Neural progenitor cell (in vitro differentiated cells): ENCODE measurements around the gene HHATL. TPM values are rescaled to one million over a fixed set of nuclear protein-coding genes. Genes with fewer than 3 reads are reported as not detected.

Experiments
- DNase-seq: peaks from one replicate; pipeline ENCODE4 v3.0.0-alpha.2; 2016; ENCODE audit warnings: low spot score
- H2AFZ ChIP-seq: fragments of 200-600 bp; sonication (generic); replicated peaks from 2 replicates; pipeline ENCODE4 v1.6.1; 2016; ENCODE audit warnings: antibody characterized with exemption
- H3F3A ChIP-seq: fragments of 200-600 bp; sonication (generic); 2 replicates; pipeline ENCODE4 v1.6.1; 2016; ENCODE audit warnings: antibody characterized with exemption, low read depth
- H3K27ac ChIP-seq: fragments of 200-600 bp; sonication (generic); 2 replicates; pipeline ENCODE4 v1.5.1; 2016; ENCODE audit warnings: mild to moderate bottlenecking
- H3K27me3 ChIP-seq: fragments of 200-600 bp; sonication (generic); 2 replicates; pipeline ENCODE4 v1.6.1; 2016; ENCODE audit warnings: mild to moderate bottlenecking, moderate library complexity
- H3K36me3 ChIP-seq: fragments of 200-600 bp; sonication (generic); 2 replicates; pipeline ENCODE4 v1.5.1; 2016
- H3K4me1 ChIP-seq: fragments of 200-600 bp; sonication (generic); 2 replicates; pipeline ENCODE4 v1.6.1; 2016; ENCODE audit warnings: mixed run types
- H3K4me2 ChIP-seq: fragments of 200-600 bp; sonication (generic); 2 replicates; pipeline ENCODE4 v1.6.1; 2016
- H3K4me3 ChIP-seq: fragments of 200-600 bp; sonication (generic); 2 replicates; pipeline ENCODE4 v1.5.1; 2016
- H3K79me2 ChIP-seq: fragments of 200-600 bp; sonication (generic); 2 replicates; pipeline ENCODE4 v1.6.1; 2016; ENCODE audit warnings: low read depth
- H3K9ac ChIP-seq: fragments of 200-600 bp; sonication (generic); 2 replicates; pipeline ENCODE4 v1.6.1; 2016
- H3K9me3 ChIP-seq: fragments of 200-600 bp; sonication (generic); 2 replicates; pipeline ENCODE4 v1.5.1; 2016; ENCODE audit warnings: low read depth
- H4K20me1 ChIP-seq: fragments of 200-600 bp; sonication (generic); 2 replicates; pipeline ENCODE4 v1.6.1; 2016; ENCODE audit warnings: low read depth
- H3K27ac Mint-ChIP-seq: 3 replicates; pipeline ENCODE4 v1.8.0; 2021; ENCODE audit warnings: mixed read lengths
- H3K27me3 Mint-ChIP-seq: 2 replicates; pipeline ENCODE4 v1.8.0; 2022; ENCODE audit warnings: low read depth, mild to moderate bottlenecking, inconsistent platforms, moderate library complexity, mixed read lengths; ENCODE audit not compliant: insufficient read depth
- H3K36me3 Mint-ChIP-seq: 3 replicates; pipeline ENCODE4 v1.8.0; 2021; ENCODE audit warnings: mixed read lengths
- H3K4me1 Mint-ChIP-seq: 3 replicates; pipeline ENCODE4 v1.8.0; 2021; ENCODE audit warnings: mixed read lengths
- H3K4me3 Mint-ChIP-seq: 3 replicates; pipeline ENCODE4 v1.8.0; 2021; ENCODE audit warnings: mild to moderate bottlenecking, moderate library complexity, mixed read lengths
- H3K9me3 Mint-ChIP-seq: 3 replicates; pipeline ENCODE4 v1.8.0; 2020; ENCODE audit warnings: mixed read lengths
- CTCF ChIP-seq: fragments of 200-600 bp; sonication (generic); IDR thresholded peaks from 2 replicates; pipeline ENCODE4 v1.5.1; 2017; ENCODE audit warnings: antibody characterized with exemption, mild to moderate bottlenecking
- EZH2 ChIP-seq: fragments of 200-600 bp; sonication (generic); IDR thresholded peaks from 2 replicates; pipeline ENCODE4 v1.6.1; 2017; ENCODE audit warnings: antibody characterized with exemption, mild to moderate bottlenecking, moderate library complexity
- EZH2phosphoT487 ChIP-seq: fragments of 200-600 bp; sonication (generic); IDR thresholded peaks from 2 replicates; pipeline ENCODE4 v1.6.1; 2017; ENCODE audit warnings: antibody characterized with exemption
- total RNA-seq: library from RNA; depleted of rRNA; stranded (reverse); fragments of >200 nt; gene quantifications from 2 replicates; pipeline ENCODE4 v1.2.3, GENCODE V29; 2015; ENCODE audit warnings: low replicate concordance

Gene HHATL
- total RNA-seq, 1 donor from 2014 or later, result not detected

DNA sequence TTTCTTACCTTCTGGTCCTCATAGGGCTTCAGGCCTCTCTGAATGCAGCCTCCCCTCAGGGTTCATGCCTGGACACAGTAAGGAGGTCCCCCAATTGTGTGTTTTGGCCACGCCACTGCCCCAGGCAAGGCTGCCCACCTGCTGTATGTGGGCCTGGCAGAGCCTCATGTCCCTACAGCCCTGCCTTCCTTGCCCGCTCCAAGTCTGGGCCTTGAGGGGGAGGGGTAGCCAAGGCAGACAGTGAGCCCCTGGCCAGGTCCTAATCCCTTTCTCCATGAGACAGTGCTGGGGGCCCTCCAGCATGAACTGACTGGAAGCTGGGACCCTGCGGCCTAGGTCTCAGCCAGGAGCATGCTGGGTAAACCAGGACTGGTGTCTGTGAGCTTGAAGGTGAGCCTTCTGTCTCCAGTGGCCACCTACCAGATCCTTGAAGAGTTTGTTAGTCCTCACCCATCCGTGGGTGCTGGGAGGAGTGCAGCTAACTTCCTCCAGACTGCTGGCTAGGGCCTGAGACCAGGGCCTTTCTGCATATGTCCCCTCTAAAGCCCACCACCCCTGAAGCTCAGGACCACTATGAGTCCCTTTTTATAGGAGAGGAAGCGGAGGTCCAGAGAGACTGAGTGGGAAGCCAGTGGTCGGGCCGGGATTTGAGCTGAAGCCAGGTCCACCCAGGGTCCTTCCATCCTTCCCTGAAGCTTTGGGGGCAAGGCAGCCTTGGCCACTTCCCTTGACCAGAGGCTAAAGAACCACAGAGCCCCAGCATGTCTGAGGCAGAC lies 40.4 kb downstream of the HHATL start:
- H3K4me3 Mint-ChIP-seq, result no peak overlapping the region
- Histone ChIP-seq H4K20me1 (no peaks in the 10 kb centered on the region), H3K27ac (no peak overlapping the region), H3K9me3 (no peaks in the 10 kb centered on the region), H3K27me3 (no peaks in the 10 kb centered on the region), H3K4me2 (no peak overlapping the region), H3K36me3 (no peaks in the 10 kb centered on the region), H2AFZ (no peak overlapping the region), H3F3A (no peaks in the 10 kb centered on the region), H3K4me3 (no peak overlapping the region), H3K79me2 (no peaks in the 10 kb centered on the region), H3K9ac (no peak overlapping the region), H3K4me1 (no peaks in the 10 kb centered on the region)
- no peak overlapping the region for H3K27ac Mint-ChIP-seq
- no peak for TF ChIP-seq EZH2
- no peak for TF ChIP-seq EZH2phosphoT487
- TF ChIP-seq CTCF, result no peak
- no peak for DNase-seq
- peaks cover 6% of the 10 kb centered on the region for H3K36me3 Mint-ChIP-seq
- peaks cover 3% of the 10 kb centered on the region for H3K4me1 Mint-ChIP-seq
- peaks cover 2% of the 10 kb centered on the region for H3K9me3 Mint-ChIP-seq
- peaks cover 2% of the 10 kb centered on the region for H3K27me3 Mint-ChIP-seq

GRCh38 chr3:42661593-42662022 lies 41.0 kb downstream of the HHATL start:
- Histone ChIP-seq H3K4me3 (no peak overlapping the region), H3K4me1 (no peaks in the 10 kb centered on the region), H3K27ac (no peak overlapping the region), H3K79me2 (no peaks in the 10 kb centered on the region), H4K20me1 (no peaks in the 10 kb centered on the region), H3K36me3 (no peaks in the 10 kb centered on the region), H3K27me3 (no peaks in the 10 kb centered on the region), H3K4me2 (no peak overlapping the region), H3K9me3 (no peaks in the 10 kb centered on the region), H2AFZ (no peak overlapping the region), H3K9ac (no peak overlapping the region), H3F3A (no peaks in the 10 kb centered on the region)
- TF ChIP-seq EZH2, result no peak
- no peak for TF ChIP-seq CTCF
- TF ChIP-seq EZH2phosphoT487, result no peak
- H3K4me1 Mint-ChIP-seq, result peaks cover 3% of the 10 kb centered on the region
- peaks cover 2% of the 10 kb centered on the region for H3K9me3 Mint-ChIP-seq
- H3K36me3 Mint-ChIP-seq, result peaks cover 6% of the 10 kb centered on the region
- no peak overlapping the region for H3K4me3 Mint-ChIP-seq
- H3K27me3 Mint-ChIP-seq, result peaks cover 2% of the 10 kb centered on the region
- H3K27ac Mint-ChIP-seq, result no peak overlapping the region
- DNase-seq, result no peak

- DNase-seq, result no peak
- H3K9ac ChIP-seq, result no peak overlapping the region
- no peak overlapping the region for H3K27ac ChIP-seq
- no peak for TF ChIP-seq EZH2
- TF ChIP-seq CTCF, result no peak
- no peak for TF ChIP-seq EZH2phosphoT487
- Mint-ChIP-seq H3K27me3 (peaks cover 2% of the 10 kb centered on the region), H3K4me1 (peaks cover 8% of the 10 kb centered on the region), H3K36me3 (peaks cover 6% of the 10 kb centered on the region), H3K27ac (no peak overlapping the region), H3K4me3 (no peak overlapping the region), H3K9me3 (peaks cover 2% of the 10 kb centered on the region)
- H2AFZ ChIP-seq, result no peak overlapping the region
- H3K9me3 ChIP-seq, result no peaks in the 10 kb centered on the region
- no peaks in the 10 kb centered on the region for H3K27me3 ChIP-seq
- H3K36me3 ChIP-seq, result no peaks in the 10 kb centered on the region
- no peak overlapping the region for H3K4me3 ChIP-seq
- H3K4me2 ChIP-seq, result no peak overlapping the region
- H4K20me1 ChIP-seq, result peaks cover 1% of the 10 kb centered on the region
- H3K79me2 ChIP-seq, result no peaks in the 10 kb centered on the region
- no peaks in the 10 kb centered on the region for H3F3A ChIP-seq
- H3K4me1 ChIP-seq, result no peaks in the 10 kb centered on the region
Observed at GRCh38 chr3:42660898-42661297, 41.7 kb downstream of the HHATL start.
